Limb (tissue), 2 donors: ENCODE data around the gene ATP13A2.

Experiments used
- DNase-seq, 2 donors: peaks; one replicate each; pipeline ENCODE4 v3.0.0-alpha.2; 2016; ENCODE audit errors: extremely low spot score in 2 of 2

The ATP13A2 gene

GRCh38 chr1:17032741-17033140 lies 21.0 kb upstream of the ATP13A2 start:
- DNase-seq: no peak

DNA sequence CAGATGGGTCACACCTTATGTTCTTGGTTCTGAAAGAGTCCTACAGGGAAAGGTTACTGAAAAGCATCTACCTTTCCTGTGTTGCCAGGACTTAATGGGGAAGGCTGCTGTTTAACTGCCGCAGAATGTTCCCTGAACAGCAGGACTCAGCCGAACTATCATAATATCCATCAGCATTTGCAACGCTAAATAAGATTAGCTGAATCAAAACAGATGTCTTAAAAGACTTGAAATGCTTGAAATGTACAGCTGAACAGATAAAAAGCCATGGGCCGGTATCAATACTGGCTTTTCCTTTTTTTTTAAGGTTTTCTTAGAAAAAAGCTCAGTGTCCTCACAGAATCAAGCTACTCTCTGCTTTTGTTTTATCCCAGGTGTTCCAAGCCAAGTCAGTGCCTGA lies 19.7 kb upstream of the ATP13A2 start:
- DNase-seq: no peak

GRCh38 chr1:17030206-17030605 lies 18.5 kb upstream of the ATP13A2 start:
- DNase-seq: no peak

DNA sequence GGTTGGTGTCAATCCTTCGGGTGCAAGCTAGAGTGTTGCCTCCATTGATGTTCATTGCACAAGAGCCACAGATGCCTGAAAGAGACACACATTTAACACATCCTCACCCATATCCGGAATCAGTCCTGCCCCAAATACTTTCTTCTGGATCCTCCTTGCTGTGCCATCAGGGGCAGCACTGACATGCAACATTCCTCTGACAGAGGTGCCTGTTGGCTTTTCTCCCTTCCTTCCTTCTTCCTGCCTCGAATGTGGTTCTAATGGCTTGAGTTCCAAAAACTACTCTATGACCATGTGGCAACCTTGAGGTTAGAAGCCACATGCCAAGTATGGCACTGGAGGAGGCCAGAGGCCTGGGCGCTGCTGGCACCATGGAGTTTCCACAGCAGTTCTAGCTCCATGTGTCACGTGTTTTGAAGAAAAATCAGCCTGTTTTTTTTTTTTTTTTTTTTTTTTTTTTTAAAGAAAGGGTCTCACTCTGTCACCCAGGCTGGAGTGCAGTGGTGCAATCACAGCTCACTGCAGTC lies 17.0 kb upstream of the ATP13A2 start:
- no peak for DNase-seq

- no peak for DNase-seq
Observed at GRCh38 chr1:17027900-17028299, 16.2 kb upstream of the ATP13A2 start.

- no peak for DNase-seq
Observed at GRCh38 chr1:17027403-17027802, 15.7 kb upstream of the ATP13A2 start.

- no peak for DNase-seq
Observed at GRCh38 chr1:17024721-17025120, 13.0 kb upstream of the ATP13A2 start.

- no peak for DNase-seq
Observed at GRCh38 chr1:17023573-17023972, 11.8 kb upstream of the ATP13A2 start.

DNA sequence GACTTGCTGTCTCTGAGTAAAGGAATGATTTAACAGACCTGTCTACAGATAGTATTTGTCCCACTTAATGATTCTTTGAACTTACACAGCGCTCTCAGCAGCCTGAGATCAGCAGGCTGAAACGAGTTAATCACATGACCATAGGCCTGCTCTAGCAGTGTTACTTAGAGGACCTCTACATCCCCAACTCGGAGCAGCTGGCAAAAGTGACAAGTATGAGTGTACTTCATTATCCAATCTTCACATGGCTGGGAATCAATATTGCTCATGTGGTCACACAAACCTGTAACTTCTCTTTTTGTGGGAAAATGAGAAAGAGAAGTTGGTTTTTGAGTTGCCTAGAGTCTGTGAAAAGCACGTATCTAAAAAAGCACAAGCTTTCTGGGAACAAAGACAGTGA lies 11.4 kb upstream of the ATP13A2 start:
- DNase-seq: no peak

- no peak for DNase-seq
Observed at GRCh38 chr1:17021896-17022295, 10.2 kb upstream of the ATP13A2 start.

DNA sequence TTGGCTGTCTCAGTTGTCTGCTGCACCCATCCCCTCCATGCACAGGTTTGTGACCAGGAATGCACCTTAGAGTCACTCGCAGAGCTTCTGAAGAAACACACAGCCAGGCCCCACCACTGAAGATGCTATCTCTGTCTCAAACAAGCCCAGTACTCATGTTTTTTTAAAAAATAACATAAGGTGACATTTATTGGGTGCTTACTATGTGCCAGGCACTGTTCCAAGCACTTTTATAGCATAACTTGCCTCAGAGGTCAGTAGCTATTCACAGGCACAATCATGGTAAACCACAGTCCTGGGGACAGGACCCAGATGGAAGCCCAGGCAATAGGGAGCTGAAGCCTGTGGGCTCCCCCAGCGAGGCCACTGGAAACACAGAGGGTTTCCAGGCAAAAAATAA lies 8.8 kb upstream of the ATP13A2 start:
- DNase-seq: no peak

- no peak for DNase-seq
Observed at GRCh38 chr1:17018849-17019248, 7.1 kb upstream of the ATP13A2 start.

DNA sequence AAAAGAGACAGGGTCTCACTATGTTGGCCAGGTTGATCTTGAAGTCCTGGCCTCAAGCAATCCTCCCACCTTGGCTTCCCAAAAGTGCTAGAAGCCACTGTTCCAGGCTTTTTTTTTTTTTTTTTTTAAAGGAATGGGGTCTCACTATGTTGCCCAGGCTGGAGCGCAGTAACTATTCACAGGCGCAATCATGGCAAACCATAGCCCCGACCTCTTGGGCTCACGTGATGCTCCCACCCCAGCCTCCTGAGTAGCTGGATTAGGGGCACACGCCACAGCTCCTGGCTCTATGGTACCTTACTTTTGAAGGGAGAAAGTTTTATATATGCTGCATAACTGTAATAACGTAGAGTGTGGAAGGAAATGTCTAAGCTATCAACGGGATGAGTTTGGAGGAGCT lies 5.7 kb upstream of the ATP13A2 start:
- no peak for DNase-seq

- no peak for DNase-seq
Observed at GRCh38 chr1:17016317-17016661, 4.6 kb upstream of the ATP13A2 start.

- DNase-seq: no peak
Observed at GRCh38 chr1:17014671-17015567, 3.2 kb upstream of the ATP13A2 start.

DNA sequence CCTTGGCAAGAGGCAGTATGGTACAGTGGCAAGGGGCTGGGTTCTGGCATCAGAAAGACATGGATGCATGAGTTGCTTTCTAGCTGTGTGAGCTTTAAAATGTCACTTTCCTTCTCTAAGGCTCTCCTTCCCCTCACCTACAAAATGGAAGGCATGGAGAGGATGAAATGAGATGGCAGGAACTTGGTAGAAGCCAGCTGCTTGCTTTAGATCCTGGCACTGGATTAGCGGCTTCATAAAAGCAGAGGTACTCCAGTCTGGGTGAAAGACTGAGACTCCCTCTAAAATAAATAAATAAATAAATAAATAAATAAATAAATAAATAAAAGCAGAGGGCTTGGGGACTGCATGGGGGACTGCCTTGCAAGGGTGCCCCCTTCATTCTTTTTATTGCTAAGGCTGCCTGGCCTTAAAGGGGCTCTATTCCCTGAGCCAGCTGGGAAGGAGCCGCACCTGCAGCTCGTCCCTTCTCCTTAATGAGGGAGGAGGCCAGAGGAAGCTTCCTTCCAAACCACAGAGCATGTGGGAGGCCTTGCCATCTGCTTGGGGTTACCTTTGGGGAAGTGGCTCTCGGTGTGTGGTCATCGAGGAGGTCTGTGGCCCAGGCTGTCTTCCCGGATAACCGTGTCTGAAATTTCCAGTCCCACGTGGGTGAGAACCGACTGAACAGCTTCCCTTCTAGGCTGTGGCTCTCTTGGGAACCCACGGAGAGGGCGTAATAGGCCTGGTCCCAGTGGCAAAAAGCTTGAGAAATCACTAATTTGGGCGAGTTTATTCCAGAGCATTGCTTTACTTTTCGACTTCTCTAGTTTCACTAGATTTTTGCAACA lies 2.0 kb upstream of the ATP13A2 start:
- DNase-seq: no peak

DNA sequence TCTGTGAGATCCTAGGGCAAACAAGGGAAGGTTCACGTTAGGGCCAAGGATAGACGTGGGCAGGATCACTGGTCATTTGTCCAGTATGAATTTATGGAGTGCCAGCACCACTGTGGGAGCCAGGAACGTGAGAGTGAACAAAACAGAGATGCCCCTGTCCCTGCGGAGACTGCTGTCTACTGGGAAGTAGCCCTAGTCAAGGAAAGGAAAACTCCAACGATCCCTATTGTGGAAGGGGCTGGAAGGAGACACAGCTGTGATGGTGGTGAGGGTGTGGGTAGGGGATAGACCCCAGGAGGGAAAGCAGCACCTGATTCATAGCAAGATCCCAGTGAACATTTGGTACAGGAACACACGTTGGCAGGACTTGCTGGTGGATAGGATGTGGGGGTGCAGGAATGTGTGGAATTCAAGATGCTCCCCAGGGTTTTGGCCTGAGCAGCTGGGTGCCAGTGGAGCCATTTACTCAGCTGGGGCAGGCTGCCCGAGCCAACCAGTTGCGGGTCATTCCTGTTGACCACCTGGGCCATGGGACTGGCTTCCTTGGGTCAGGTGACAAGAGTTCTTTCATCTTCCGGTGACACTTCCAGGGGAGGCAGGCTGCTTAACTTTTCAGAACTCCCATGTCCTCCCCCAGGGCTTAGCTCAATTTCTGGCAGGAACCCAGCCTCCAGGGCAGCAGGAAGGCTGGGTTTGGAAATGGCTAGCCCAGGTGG lies 1.2 kb upstream of the ATP13A2 start:
- no peak for DNase-seq

DNA sequence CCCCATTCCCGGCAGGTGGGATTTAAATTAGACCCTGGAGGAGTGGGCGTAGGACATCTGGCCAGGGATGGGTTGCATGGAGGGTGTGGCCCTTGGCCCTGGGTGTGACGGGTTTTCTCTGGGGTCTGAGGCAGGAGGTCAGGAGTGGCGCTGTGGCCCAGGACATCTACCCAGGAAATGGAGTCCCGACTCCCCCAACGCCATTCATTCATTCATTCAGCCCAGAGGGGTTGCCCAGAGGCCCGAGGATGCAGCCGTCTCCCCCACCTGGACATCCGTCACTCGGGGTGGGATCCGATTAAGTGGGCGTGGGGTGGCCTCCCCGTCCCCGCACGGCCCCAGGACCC lies 663 bp downstream of the ATP13A2 start:
- DNase-seq: no peak

DNA sequence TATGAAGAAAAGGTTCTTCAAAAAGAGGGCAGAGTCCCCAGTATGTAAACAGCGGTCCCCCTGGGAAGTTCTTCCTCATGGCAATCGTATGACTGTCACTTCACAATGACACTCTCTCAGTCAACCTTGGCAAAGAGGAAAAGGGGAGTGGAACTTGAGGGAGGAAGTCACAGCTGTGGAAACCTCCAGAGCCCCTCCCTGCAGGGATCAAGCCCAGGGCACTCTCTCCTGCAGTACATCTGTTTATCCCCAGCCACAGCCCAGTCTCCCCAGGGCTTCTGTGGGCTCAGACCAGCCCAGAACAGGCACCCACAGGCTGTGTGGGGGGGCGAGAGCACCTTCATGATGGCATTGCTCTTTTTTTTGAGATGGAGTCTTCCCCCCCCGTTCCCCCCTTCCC lies 2.0 kb downstream of the ATP13A2 start:
- DNase-seq: no peak

DNA sequence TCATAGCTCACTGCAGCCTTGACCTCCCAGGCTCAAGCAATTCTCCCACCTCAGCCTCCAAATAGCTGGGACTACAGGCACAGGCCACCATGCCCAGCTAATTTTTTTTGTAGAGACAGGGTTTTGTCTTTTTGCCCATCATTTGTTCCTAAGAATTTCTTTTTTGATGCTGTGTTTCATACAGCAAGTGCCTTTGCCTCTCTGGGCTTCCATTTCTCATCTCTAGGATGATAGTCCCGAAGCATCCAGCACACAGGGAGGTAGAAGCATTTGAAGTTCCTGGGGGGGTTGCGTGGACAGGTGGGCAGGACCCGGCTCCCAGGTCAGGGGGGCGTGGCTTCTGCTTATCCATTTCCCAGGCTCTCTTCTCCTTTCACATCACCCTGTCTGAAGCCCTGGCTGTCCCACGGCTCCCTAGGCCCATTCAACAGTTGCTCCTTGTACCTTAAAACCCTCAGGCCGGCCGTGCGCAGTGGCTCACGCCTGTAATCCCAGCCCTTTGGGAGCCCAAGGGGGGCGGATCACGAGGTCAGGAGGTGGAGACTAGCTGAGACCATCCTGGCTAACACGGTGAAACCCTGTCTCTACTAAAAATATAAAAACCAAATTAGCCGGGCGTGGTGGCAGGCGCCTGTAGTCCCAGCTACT lies 3.4 kb downstream of the ATP13A2 start:
- DNase-seq: no peak

GRCh38 chr1:17007121-17007520 lies 4.6 kb downstream of the ATP13A2 start:
- no peak for DNase-seq

DNA sequence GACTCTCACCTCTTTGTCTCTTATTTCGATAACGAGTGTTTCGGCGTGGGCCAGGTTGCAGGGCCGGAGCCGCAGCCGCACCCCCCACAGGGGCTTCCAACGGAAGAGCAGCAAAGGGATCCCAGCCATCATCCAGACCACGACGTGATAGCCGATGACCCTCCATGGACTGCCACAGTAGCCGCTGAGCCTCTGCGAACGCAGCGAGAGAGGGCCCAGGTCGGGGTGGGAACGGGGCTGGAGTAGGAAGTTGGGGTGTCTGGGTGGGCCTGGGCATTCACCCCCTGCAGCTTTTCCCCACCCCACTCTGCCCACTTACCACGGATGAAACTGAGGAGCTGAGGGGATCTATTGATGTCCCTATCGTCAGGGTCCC lies 6.4 kb downstream of the ATP13A2 start:
- no peak for DNase-seq
